HG03097 (cell line): ENCODE results near the gene MEFV.
A peak's percentile ranks its signal among the peaks of the same experiment; 100 is the strongest.

Experiments used
- ATAC-seq: cut with Tn5 transposase; IDR thresholded peaks from one replicate; pipeline ENCODE4 v1.9.1; 2021; ENCODE audit not compliant: unreplicated experiment, low FRiP score

Gene MEFV, protein sequence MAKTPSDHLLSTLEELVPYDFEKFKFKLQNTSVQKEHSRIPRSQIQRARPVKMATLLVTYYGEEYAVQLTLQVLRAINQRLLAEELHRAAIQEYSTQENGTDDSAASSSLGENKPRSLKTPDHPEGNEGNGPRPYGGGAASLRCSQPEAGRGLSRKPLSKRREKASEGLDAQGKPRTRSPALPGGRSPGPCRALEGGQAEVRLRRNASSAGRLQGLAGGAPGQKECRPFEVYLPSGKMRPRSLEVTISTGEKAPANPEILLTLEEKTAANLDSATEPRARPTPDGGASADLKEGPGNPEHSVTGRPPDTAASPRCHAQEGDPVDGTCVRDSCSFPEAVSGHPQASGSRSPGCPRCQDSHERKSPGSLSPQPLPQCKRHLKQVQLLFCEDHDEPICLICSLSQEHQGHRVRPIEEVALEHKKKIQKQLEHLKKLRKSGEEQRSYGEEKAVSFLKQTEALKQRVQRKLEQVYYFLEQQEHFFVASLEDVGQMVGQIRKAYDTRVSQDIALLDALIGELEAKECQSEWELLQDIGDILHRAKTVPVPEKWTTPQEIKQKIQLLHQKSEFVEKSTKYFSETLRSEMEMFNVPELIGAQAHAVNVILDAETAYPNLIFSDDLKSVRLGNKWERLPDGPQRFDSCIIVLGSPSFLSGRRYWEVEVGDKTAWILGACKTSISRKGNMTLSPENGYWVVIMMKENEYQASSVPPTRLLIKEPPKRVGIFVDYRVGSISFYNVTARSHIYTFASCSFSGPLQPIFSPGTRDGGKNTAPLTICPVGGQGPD

GRCh38 chr16:3256146-3256865 is at the start of gene MEFV:
TSS of gene MEFV (minus strand) at chr16:3256633. CDS start at chr16:3256587, 46 bp downstream.
- no peak for ATAC-seq

- no peak for ATAC-seq
These were observed 49.6 kb upstream of the MEFV start for GRCh38 chr16:3306078-3306477.

- ATAC-seq, result peak; percentile 76
These were observed 49.0 kb upstream of the MEFV start, which contains the start of the genes TIGD7 and ZNF75A for GRCh38 chr16:3305109-3306068. TSS of gene TIGD7 (minus strand) at chr16:3305430. CDS start at chr16:3300614, 4,816 bp downstream. TSS of gene ZNF75A (plus strand) at chr16:3305497. CDS start at chr16:3308429, 2,932 bp downstream.

GRCh38 chr16:3304370-3304769 is 47.9 kb upstream of the MEFV start:
- ATAC-seq, result no peak

DNA sequence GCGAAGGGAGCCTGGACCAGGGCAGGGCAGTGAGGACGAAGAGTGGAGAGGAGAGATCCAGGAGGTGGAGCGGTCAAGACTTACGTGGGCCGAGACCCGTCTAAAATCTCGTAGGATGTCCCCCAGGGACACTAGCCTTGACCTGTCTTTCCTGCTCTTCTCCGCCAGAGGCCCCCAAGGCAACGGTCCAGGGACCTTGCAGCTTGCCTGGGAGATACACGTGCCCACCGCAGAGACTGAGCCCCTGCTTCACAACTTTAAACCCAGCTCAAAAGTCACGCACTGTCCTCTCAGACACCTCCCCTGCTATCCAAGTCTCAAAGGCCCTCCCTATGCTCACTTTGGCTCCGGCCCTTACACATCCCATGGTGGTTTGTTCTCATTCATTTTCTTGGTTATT is 39.4 kb upstream of the MEFV start:
- ATAC-seq, result no peak

GRCh38 chr16:3295209-3295608 is 38.8 kb upstream of the MEFV start:
- no peak for ATAC-seq

DNA sequence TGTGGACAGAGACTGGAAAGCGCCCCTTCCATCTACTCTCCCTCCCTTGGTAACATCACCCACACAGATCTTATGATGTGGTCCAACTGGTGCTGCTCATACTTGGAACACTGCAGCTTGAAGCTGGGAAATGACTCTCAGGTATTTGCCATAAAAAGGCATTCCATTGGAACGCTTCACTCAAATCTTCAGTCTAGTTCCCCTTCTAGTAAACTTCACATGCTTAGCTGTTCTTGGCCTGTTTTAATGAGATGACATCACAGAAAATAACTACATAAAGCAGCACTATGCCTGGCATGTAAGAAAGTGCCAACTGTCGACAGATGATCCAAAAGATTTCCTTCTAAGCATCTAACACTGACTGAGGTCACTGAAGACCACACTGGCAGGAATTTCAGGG is 36.2 kb upstream of the MEFV start:
- no peak for ATAC-seq

- ATAC-seq, result no peak
These were observed 33.7 kb upstream of the MEFV start for GRCh38 chr16:3289998-3290673.

DNA sequence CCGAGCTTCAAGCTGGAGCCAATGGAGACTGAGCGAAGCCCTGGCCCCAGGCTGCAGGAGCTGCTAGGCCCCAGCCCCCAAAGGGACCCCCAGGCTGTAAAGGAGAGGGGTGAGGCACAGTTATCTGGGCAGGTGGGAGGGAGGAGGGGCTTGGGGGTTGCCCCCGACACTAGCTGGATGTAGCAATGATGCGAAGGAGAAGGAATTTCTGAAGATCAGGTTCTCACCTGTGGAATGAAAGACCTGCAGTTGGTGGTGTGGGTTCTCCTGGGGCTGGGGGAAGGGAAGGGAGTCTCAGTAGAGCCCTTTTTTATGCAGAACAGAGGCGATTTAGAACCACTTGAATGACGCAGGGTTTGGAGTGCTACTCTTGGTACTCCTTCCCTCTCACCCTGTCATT is 28.7 kb upstream of the MEFV start:
- ATAC-seq, result no peak

GRCh38 chr16:3283543-3284447 is 27.4 kb upstream of the MEFV start:
- peak; percentile 10 for ATAC-seq

- peak; percentile 71 for ATAC-seq
These were observed 26.5 kb upstream of the MEFV start, which contains the start of gene ZNF263 for GRCh38 chr16:3282730-3283542. TSS of gene ZNF263 (plus strand) at chr16:3283491. CDS start at chr16:3283819, 328 bp downstream.

GRCh38 chr16:3282103-3282729 is 25.8 kb upstream of the MEFV start:
- peak; percentile 28 for ATAC-seq

DNA sequence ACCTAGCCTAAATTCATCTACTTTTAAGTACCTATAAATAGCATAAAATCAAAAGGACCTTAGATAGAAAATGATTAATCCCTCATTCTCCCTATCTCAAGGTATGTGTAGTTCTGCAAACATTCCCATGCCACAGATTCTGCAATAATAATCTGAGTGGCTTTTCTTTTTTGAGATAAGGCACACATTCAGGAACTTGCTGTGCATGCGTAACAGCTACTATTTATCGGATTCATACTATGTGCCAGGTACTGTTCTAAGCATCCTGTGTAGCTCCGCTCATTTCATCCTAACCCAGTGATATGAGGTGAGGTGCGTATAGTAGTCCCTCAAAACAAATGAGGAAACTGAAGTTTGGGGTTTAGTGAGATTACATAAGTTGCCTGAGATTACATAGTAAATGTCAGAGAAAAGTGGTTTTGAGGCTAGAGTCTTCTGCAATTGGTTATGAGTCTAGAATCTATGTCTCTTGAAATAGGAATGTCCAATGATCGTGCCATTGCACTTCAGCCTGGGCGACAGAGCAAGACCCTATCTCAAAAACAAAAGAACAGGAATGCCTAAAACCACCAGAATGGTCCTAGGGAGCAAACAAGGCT is 24.9 kb upstream of the MEFV start:
- no peak for ATAC-seq

- ATAC-seq, result no peak
These were observed 20.2 kb upstream of the MEFV start for GRCh38 chr16:3276679-3277078.

DNA sequence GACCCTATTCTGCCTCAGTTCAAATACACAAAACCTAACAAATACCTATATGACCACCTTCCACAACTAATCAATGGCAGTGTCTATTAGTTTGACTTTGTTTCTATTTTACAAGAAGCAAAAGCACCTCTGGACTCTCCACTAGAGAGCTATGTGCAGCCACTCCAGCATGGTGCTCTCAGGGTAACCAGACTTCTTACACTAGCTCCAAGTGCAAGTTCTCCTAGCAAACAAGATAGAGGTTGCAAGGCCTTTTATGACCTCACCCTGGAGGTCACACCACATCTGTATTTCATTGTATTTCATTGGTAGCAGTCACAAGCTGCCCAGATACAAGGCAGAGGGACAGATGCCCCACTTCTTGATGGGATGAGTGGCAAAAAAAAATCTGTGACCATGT is 18.5 kb upstream of the MEFV start:
- no peak for ATAC-seq

DNA sequence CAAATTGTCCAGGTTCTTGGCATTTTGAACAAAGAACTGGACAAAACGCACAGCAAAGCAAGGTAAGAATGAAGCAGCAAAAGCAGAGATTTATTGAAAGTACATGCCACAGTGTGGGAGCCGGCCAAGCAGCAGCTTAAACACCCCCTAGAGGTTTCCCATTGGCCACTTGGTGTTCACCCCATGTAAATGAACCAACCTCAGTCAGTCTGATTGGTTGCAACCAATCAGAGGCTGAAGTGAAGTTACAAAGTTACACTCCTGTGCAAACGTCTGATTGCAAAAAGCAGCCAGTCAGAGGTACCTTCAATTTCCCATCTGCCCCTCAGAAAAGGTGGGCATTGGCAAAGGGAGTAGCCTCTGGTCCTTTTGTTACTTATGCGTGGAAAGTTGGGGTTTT is 18.1 kb upstream of the MEFV start:
- no peak for ATAC-seq
